ENCODE measurements around the gene ECI2.

DNA sequence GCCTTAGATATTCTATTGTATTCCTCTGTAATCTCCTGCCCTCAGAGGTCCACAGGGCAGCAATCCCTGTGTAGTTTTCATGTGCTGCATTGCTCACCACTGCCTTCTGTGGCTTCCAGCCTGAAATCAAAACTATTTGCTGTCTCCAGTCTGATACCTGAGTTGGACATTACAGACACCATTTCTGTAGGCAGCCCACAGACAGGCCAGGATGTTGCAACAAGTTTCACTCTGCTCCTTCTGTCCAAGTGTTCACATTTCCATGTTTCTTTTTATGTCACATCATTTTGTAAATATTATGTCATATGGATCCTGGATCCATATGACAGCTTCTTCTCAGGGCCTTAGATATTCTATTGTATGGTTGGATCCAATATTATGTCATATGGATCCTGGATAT is 21.7 kb downstream of the ECI2 start:
- no peak for TF ChIP-seq POLR2A (IDR thresholded peaks at IDR 0.05)
- TF ChIP-seq, protein P1, sequence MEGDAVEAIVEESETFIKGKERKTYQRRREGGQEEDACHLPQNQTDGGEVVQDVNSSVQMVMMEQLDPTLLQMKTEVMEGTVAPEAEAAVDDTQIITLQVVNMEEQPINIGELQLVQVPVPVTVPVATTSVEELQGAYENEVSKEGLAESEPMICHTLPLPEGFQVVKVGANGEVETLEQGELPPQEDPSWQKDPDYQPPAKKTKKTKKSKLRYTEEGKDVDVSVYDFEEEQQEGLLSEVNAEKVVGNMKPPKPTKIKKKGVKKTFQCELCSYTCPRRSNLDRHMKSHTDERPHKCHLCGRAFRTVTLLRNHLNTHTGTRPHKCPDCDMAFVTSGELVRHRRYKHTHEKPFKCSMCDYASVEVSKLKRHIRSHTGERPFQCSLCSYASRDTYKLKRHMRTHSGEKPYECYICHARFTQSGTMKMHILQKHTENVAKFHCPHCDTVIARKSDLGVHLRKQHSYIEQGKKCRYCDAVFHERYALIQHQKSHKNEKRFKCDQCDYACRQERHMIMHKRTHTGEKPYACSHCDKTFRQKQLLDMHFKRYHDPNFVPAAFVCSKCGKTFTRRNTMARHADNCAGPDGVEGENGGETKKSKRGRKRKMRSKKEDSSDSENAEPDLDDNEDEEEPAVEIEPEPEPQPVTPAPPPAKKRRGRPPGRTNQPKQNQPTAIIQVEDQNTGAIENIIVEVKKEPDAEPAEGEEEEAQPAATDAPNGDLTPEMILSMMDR (IDR thresholded peaks at IDR 0.05): no peak

Measured in heart left ventricle (tissue), 13 donors.